HG02840 (cell line): ENCODE data around the gene COL27A1.

Experiments
- ATAC-seq: cut with Tn5 transposase; IDR thresholded peaks from one replicate; pipeline ENCODE4 v1.9.1; 2021; ENCODE audit warnings: mild to moderate bottlenecking, moderate library complexity, moderate number of reproducible peaks; ENCODE audit not compliant: unreplicated experiment, low FRiP score

COL27A1 gene

DNA sequence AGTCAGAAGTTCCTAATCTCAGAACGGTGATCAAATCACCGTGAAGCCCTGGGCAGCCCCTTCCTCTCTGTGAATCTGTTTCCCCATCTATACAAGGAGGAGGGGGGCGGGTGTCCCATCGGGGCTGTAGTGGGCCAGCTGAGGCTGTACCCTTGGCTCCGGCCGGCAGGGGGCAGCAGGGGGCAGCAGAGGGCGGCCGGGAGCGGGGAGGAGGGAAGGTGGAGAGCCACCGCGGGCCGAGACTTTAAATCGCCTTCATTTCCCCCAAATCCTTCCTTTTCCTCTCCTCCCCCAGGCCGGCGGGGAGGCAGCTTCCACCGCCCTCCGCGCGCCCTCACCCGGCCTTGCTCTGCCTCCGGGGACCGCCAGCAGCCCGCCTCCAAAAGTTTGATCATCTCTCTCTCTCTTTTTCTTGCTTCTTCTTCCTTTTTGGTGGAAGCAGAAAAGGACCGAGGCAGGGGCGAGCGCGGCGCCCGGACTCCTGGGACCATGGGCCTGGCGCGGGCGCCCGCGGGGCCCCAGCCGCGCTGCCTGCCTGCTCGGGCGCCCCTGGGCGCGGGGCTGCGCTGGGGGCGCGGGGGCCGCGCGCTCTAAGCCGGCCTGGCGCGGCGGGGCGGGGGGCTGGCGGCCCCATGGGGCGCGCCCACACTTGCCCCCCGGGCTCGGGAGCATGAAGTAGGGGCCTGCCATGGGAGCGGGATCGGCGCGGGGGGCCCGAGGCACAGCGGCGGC, at the start of gene COL27A1:
COL27A1 (plus strand) TSS at position 275 of the 732 bp plus-strand sequence; CDS start at position 689, 414 bp downstream.
- no peak for ATAC-seq

DNA sequence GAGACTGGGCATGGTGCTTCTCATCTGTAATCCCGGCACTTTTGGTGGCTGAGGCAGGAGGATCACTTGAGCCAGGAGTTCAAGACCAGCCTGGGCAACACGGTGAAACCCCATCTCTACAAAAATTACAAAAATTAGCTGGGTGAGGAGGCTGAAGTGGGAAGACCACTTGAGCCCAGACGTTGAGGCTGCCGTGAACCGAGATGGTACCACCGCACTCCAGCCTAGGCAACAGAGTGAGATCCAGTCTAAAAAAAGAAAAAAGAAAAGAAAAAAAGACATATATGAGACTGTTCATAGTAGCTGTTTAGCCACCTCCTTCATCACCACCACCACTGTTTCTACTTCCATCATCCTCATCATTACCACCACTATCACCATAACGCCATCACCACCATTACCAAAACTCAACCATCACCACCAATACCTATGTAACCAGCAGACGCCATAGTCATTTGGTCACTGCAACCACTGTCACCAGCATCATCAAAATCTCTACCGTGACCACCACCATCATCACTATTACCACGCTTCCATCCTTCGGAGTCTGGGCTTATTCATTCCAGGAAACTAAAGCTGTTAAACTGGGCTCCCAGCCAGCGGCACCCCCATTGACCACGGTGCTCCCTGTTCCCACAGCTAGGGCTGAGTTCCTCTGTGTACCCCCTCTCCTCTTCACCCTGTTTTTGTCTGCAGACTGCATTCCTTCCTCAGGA, 47.9 kb upstream of the COL27A1 start:
- no peak for ATAC-seq

DNA sequence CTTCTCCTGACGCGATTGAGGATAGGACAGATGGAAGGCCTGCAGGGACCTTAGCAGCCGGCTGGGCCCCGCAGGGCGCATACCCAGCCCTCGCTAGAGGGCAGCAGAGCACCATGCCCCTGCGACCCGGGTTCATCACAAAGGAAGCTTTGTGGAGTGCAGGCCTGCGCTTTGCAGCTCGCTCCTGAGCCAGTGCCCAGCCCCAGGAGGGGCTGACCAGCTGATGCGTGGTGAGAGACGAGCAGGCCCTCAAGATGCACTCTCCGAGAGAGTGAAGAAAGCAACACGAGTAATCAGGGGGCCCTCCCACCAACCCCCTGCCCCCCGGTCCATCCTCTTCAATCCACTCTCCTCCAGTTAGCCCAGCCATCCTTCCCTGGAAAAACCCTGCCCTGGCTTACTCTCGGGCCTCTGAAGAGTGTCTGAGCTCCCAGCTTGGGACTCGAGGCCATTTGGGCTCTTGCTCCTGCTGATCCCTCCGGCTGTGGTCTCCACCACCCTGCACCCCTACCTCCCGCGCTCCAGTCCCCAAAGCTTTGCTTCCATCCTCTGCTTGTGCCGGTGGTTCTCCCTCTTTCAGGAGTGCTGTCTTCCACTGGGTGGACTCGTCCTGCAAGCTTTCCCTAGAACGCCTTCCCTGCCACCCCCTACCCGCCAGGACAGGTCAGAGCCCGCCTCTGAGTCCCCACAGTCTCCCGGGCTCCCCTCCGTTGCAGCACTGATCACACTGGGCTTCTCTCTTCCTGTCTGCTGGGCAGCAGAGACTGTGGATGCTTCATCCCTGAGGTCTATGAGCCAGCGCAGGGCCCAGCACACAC, 47.1 kb upstream of the COL27A1 start:
- ATAC-seq = no peak

DNA sequence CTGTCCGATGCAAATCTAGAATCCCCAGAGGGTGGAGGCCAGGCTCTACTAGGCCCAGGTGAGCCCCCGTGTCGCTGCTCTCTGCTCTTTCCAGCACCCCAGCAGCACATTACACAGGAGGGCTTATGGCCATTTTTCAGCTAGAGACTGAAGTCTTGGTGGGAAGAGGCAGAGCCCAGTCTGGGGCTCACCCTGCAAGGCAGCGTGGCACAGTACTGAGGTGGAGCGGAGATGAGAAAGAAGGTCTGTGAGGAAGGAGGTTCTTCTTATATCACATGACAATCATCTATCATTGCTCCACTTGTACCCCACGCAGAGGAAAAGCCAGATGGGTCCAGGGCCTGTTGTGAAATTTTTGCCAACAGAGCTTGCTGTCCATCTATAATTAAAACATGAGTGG, 46.2 kb upstream of the COL27A1 start:
- ATAC-seq = no peak

DNA sequence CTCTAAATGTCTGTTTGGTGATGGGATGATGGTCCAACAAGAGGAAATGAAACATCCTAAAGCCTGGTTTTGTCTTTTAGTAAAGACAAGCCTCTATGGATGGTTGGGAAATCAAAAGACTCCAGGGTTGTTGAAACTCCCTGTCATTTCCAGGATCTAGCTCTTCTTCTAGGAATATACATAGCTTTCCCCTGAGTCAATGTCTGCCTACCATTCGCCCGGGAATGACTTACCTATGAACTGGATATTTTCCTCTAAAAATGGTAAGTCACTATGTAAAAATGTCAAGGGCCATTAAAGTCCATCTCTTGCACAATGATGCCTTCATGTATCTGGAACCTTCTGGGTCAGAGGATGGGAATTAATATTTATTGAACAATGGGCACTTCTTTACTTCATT, 45.2 kb upstream of the COL27A1 start:
- ATAC-seq = no peak

DNA sequence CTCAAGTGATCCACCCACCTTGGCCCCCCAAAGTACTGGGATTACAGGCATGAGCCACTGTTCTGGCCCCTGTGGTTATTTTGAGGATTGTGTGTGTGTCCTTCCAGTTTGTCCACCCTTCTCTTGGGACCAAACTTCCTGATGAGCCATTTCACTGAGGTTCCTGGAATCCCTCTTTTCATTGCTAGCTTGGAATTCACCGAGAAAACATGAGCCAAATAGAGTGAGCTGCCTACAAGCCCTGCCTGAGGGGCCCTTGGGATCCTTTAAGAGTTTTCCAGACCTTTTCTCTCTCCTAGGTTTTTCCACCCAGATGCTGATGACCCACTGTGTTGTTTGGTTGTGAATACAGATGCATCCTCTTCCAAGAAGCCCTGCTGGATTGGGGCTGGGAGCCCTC, 43.0 kb upstream of the COL27A1 start:
- ATAC-seq = no peak

DNA sequence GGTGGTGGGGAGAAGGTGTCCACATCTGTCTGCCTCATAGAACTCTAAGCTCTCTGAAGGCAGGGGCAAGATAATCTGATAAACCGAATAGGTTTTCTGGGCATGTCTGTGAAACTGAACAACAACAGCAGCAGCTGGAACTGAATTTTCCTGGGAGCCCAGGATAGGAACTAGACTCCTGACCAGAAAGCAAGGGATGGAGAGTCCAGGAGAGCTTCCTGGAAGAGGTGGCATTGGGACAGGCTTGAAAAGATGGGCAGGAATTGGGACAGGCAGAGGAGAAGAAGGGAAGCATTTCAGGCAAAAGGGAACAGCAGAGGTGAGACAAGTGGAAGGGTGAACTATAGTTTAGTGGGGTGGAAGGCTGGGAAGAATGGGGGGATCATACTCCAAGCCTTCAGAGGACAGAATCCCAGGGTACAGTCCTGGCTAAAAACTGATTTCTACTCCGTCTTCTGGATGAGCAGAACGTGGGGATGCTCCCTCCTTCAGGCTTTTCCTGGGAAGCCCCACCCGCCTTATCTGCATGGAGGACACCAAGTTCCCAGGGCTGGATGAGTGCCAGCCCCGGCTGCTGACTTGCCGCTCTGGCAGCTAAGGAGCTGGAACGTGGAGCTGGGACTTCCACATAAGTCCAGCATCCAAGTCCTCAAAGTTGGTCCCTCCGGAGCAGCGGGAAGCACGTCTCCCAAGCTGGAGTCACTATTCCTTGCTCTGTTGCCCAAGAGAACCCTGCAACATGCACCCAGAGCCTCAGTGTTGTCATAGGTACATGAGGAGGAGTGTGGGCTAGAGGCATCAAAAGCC, 42.4 kb upstream of the COL27A1 start:
- no peak for ATAC-seq

DNA sequence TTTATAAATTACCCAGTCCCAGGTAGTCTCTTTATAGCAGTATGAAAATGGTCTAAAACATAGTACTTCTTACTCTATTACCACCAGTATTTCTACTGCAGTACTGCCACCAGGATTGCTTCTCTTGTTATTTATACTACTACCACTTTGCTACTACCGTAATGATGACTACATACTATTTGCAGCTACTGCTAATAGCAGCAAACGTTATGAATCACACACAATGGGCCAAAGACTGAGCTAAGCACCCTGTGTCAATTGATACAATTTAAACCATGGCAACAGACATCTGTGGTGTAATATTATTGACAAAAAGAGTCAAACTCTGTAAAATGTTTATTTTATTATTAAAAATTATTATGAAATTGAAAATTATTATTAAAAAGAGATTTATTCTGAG, 41.0 kb upstream of the COL27A1 start:
- ATAC-seq = no peak

DNA sequence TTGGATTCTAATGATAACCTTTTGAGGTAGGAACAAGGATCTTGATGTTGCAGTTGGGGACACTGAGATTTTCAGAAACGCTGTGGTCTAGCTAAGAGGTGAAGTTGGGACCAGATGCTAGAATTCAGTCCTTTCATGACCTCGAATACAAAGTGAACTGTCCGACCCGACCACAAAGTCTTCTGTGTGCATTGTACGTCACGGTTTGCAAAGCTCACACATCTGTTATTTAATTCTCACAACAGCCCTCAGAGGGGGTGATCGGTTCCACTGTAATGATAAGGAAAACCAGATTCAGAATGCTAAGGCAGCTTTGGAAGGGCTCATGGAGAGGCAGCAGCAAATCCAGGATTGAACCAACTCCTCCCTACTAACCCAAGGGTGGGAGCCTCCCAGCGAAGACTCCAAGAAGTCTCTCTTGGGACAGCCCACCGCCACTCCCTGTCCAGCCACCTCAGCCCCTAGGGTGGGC, 39.6 kb upstream of the COL27A1 start:
- ATAC-seq = no peak

DNA sequence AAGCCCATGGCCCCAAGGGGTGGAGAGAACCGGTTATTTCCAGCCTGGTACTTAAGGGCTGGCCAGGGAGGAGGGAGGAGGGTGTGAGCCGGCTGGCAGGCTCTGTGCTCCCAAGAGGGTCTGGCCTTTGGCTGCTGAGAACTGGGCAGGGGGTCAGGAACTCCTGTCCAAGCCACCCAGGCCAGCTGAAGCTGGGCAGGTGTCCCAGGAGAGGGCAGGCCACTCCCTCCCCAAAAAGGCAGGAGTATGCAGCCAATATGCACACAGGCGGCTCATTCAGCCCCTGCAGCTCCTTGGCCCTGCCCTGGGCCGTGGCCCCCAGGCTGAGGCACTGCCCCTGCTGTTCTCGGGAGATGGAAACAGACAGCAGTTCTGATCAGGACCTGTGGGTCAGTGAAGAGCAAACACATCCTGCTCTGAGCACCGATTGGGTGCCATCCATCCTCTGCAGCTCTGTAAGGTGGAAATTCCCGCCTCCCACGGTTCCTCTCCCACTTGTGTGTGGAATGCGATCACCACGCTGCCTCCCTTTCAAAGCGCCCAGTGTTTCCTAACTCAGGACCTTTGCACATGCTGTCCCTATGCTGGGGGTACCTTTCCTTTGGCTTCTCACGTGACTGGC, 39.1 kb upstream of the COL27A1 start:
- no peak for ATAC-seq

DNA sequence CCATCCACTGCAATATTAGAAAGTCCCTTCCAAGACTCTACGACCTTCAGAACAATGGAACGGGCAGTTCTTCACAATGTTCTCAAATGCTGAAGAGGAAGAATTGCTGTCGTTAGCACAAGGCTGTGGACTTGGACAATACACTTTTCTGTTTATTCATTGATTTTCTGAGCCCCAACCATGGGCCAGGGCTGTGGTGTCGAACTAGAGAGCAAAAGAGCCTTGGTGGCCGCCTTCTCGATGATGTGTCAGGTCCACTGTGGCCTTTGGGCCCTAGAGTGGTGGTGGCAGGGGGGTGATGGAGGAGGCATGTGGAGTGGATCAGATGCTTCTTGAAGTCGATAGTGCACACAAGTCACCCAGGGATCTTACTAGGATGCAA, 37.7 kb upstream of the COL27A1 start:
- no peak for ATAC-seq

DNA sequence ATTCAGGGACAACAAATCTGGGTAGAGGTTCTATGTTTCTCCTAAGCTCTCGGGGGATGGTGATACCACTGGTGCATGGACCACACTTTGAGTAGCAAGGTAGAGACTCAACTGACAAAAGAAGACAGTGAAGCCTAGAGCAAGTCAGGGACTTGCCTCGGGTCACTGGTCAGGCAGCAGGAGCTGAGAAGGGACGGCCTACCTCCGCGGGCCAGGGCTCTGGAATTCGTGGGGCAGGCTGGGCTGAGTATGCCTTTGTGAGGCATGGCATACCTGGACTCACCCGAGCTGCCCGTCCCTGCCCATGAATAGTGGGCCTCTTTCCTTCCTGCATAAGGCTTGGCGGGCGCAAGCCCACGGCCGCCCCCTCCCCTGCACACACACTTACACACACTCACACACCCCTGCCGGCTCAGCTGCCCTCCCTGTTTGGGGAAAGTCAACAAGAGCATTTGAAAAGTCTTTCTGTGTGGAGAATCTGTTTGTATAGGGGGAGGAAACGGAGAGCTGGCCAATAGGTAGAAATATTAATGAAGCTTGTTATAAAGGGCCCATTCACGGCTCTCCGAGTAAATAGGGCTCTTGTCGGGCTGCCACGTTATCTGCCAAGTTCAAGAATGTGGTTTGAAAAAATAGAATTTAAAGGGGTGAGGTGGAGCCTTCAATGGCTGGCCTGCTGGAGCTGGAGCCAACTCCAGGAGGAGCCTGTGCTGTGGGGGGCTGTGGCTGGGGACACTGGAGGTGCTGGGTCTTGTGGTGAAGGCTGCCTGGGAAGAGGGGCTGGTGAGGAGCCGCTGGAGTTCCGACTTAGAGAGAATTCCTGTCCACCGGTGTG, 37.1 kb upstream of the COL27A1 start:
- no peak for ATAC-seq

DNA sequence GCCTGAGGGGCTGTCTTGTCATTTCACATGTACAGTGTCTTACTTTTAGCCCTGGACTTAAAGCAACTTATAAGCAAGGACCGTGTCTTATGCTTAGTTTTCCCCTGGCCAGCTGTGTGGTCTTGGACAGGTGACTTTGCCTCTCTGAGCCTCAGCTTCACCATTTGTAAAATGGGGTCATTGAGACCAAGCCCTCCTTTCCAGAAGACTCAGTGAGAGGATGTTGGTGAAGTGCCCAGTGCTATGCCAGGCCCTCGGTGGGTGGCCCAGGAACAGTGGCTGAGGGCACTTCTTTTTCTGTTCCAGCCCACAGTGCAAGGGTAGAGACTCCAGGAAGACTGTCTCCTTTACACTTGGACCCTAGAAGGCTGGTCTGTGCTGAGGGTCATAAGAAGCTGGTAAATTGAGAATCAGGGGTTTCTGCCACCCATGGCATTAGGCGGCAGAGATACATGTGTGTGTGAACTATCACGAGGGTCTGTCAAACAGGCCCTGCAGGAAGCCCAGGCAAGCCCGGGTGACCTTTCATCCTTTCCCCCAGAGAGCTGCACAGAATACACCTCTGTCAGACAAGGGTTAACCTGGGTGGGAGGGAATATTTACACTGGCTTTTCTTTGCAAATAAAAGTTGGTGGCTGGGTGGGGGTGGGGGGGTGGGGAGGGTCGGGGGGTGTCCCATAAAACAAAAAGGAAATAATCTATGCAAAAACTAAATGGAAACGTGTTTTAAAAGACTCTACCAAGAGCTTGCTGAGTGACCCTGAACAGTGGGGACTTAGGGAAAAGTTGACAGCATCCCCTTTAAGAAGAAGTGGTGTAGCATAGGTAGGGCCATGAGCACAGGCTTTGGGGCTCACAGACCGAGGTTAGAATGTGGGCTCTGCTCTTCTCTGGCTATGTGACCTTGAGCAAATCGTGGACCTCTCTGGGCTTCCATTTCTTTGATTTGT, 35.8 kb upstream of the COL27A1 start:
- ATAC-seq = no peak

DNA sequence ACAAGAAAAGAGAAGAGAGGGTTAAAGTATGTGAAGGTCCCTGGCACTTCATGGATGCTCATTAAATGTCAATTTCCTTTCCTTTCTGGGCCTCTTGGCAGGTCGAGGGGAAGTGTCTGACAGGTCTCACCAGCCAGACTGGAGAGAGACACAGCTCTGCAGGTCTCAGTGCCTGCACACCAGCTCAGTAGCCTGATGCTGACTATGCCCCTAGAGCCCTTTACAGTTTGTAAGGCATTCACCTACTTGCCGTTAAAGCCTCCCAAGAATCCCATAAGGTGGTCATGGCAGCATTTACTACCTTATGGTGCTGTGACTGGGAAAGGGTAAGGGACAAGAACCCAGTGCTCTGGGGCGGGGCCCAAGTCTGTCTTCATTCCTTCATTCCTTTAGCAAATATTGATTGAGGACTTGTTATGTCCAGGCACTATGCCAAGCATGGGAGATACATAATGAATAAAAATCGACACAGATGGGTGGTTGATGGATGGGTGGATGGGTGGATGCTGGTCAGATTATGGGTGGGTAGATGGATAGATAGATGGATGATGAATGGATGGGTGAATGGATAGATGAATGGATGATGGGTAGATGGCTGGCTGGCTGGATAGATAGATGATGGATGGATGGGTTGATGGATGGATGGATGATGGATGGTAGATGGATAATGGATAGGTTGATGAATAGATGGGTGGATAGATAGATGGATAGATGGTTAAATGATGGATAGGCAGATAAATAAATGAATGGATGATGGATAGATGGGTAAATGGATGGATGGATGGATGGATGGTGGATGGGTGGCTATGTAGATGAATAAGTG, 34.9 kb upstream of the COL27A1 start:
- ATAC-seq = no peak

DNA sequence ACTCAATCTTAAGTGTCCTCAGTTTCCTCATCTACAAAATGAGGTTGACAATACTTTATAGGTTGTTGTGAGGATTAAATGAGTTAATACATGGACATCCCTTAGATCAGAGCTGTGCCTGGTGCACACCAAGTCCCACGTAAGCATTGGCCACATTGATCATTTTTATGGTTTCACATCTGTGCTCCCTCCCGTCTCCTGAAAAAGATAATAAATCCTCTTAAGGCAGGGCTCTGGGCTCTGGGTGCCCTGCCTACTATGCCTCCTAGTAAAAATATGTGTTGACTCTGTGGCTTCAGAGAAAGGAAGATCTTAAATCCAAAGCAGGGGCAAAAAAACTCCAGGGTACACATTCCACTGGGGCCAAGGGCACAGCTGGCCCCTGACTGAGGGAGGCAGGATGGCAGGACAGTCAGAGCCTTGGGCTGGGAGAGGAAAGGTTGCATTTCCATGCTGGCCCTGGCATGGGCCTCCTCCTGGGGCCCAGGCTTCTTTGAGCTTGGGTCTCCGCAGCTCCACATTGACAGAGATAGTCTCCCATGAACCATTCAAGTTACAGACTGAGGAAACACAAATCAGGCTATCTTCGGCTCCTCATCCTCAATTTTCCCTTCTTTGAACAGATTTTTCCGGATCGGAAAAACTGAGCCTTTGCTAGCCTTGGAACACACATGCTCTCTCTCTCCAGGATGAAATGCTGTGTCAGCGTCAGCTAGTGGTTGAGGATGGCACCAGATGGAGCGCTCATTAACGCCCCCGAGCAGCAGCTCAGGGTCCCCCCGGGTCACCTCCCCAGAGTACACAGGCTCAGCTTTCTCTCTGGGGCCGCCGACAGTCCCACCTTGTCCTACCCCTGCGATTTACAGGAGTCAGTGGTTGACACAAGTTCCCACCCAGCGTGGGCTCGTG, 33.9 kb upstream of the COL27A1 start:
- no peak for ATAC-seq
